NCI-H226 (cell line): Measurements from ENCODE around the gene ZNF687.
A peak's percentile ranks its signal among the peaks of the same experiment; 100 is the strongest.

ENCODE experiments used
- DNase-seq: peaks from one replicate; pipeline ENCODE4 v3.0.0-alpha.2; 2015

The ZNF687 gene

GRCh38 chr1:151281225-151281968 is 702 bp upstream of the ZNF687 start:
- DNase-seq, result peak; percentile 90

- no peak for DNase-seq
Measured at GRCh38 chr1:151282883-151283725, 1.0 kb downstream of the ZNF687 start.

- no peak for DNase-seq
Measured at GRCh38 chr1:151284013-151284577, 2.0 kb downstream of the ZNF687 start.

- DNase-seq, result no peak
Measured at GRCh38 chr1:151286619-151287340, 4.7 kb downstream of the ZNF687 start.

- no peak for DNase-seq
Measured at GRCh38 chr1:151287341-151287699, 5.2 kb downstream of the ZNF687 start.

GRCh38 chr1:151287767-151288500 is 5.8 kb downstream of the ZNF687 start:
- DNase-seq, result no peak

GRCh38 chr1:151288502-151288901 is 6.4 kb downstream of the ZNF687 start:
- no peak for DNase-seq

GRCh38 chr1:151289080-151289935 is 7.2 kb downstream of the ZNF687 start:
- no peak for DNase-seq

GRCh38 chr1:151289991-151290708 is 8.1 kb downstream of the ZNF687 start:
- no peak for DNase-seq

- DNase-seq, result no peak
Measured at GRCh38 chr1:151290709-151291303, 8.7 kb downstream of the ZNF687 start.

- DNase-seq, result no peak
Measured at GRCh38 chr1:151292207-151293030, 10.3 kb downstream of the ZNF687 start.

- no peak for DNase-seq
Measured at GRCh38 chr1:151293093-151293492, 11.0 kb downstream of the ZNF687 start.

- DNase-seq, result no peak
Measured at GRCh38 chr1:151294742-151295462, 12.8 kb downstream of the ZNF687 start.

- DNase-seq, result peak; percentile 29
Measured at GRCh38 chr1:151309811-151310323, 27.8 kb downstream of the ZNF687 start.

- no peak for DNase-seq
Measured at GRCh38 chr1:151311011-151311410, 28.9 kb downstream of the ZNF687 start.

GRCh38 chr1:151311589-151312331 is 29.7 kb downstream of the ZNF687 start:
- DNase-seq, result peak; percentile 99

- no peak for DNase-seq
Measured at GRCh38 chr1:151312411-151312810, 30.3 kb downstream of the ZNF687 start.

GRCh38 chr1:151312826-151313225 is 30.7 kb downstream of the ZNF687 start:
- DNase-seq, result no peak
